ENCODE results near the gene HOXB6. TPM values are rescaled to one million over a fixed set of nuclear protein-coding genes. Genes with fewer than 3 reads are reported as not detected.

HOXB6 gene
- total and polyA plus RNA-seq, 2 donors, result 3.1 to 4.0 TPM

- H3K4me3 ChIP-seq (ENCODE audit: low read depth, low read length), result no peak overlapping the region
- no peak for DNase-seq (ENCODE audit: extremely low spot score)
- H3K4me1 ChIP-seq (ENCODE audit: insufficient read depth), result no peaks in the 10 kb centered on the region
- H3K27ac ChIP-seq (ENCODE audit: low read depth), result peak overlapping the region; percentile 56
- 36% methylated on average over 7 of the region's 7 CpGs for WGBS
- no peaks in the 10 kb centered on the region for H3K36me3 ChIP-seq (ENCODE audit: insufficient read depth)
These were observed 29.7 kb downstream of the HOXB6 start for GRCh38 chr17:48575066-48575582.

- no peaks in the 10 kb centered on the region for H3K36me3 ChIP-seq (ENCODE audit: insufficient read depth)
- no peak overlapping the region for H3K27ac ChIP-seq (ENCODE audit: low read depth)
- no peaks in the 10 kb centered on the region for H3K4me1 ChIP-seq (ENCODE audit: insufficient read depth)
- no peak overlapping the region for H3K4me3 ChIP-seq (ENCODE audit: low read depth, low read length)
- DNase-seq (ENCODE audit: extremely low spot score), result no peak
- WGBS, result 25% methylated on average over 8 of the region's 8 CpGs
These were observed 30.2 kb downstream of the HOXB6 start for GRCh38 chr17:48574505-48575065.

- 82% methylated on average over 1 of the region's 1 CpG for WGBS
- Histone ChIP-seq H3K4me3 (ENCODE audit: low read depth, low read length) (no peak overlapping the region), H3K27ac (ENCODE audit: low read depth) (no peak overlapping the region), H3K36me3 (ENCODE audit: insufficient read depth) (no peaks in the 10 kb centered on the region), H3K4me1 (ENCODE audit: insufficient read depth) (no peaks in the 10 kb centered on the region)
- DNase-seq (ENCODE audit: extremely low spot score), result no peak
These were observed 32.9 kb downstream of the HOXB6 start for GRCh38 chr17:48571826-48572417.

GRCh38 chr17:48571024-48571818, 33.6 kb downstream of the HOXB6 start:
- no peaks in the 10 kb centered on the region for H3K4me1 ChIP-seq (ENCODE audit: insufficient read depth)
- no peak for DNase-seq (ENCODE audit: extremely low spot score)
- no peaks in the 10 kb centered on the region for H3K36me3 ChIP-seq (ENCODE audit: insufficient read depth)
- H3K27ac ChIP-seq (ENCODE audit: low read depth), result no peak overlapping the region
- no peak overlapping the region for H3K4me3 ChIP-seq (ENCODE audit: low read depth, low read length)
- 30% methylated on average over 26 of the region's 26 CpGs for WGBS

GRCh38 chr17:48570325-48571023, 34.3 kb downstream of the HOXB6 start:
- H3K27ac ChIP-seq (ENCODE audit: low read depth), result no peak overlapping the region

GRCh38 chr17:48569674-48570324, 35.0 kb downstream of the HOXB6 start:
- H3K4me3 ChIP-seq (ENCODE audit: low read depth, low read length), result no peak overlapping the region

More at GRCh38 chr17:48570325-48571023, 34.3 kb downstream of the HOXB6 start:
- Histone ChIP-seq H3K4me1 (ENCODE audit: insufficient read depth) (no peaks in the 10 kb centered on the region), H3K36me3 (ENCODE audit: insufficient read depth) (no peaks in the 10 kb centered on the region), H3K4me3 (ENCODE audit: low read depth, low read length) (no peak overlapping the region)
- WGBS, result 22% methylated on average over 19 of the region's 19 CpGs
- DNase-seq (ENCODE audit: extremely low spot score), result no peak

GRCh38 chr17:48569240-48569582, 35.6 kb downstream of the HOXB6 start:
- WGBS, result 27% methylated on average over 3 of the region's 3 CpGs
- no peak for DNase-seq (ENCODE audit: extremely low spot score)
- H3K4me3 ChIP-seq (ENCODE audit: low read depth, low read length), result no peak overlapping the region
- H3K36me3 ChIP-seq (ENCODE audit: insufficient read depth), result no peaks in the 10 kb centered on the region
- no peak overlapping the region for H3K27ac ChIP-seq (ENCODE audit: low read depth)
- H3K4me1 ChIP-seq (ENCODE audit: insufficient read depth), result peaks cover 2% of the 10 kb centered on the region

More at GRCh38 chr17:48569674-48570324, 35.0 kb downstream of the HOXB6 start:
- Histone ChIP-seq H3K27ac (ENCODE audit: low read depth) (no peak overlapping the region), H3K36me3 (ENCODE audit: insufficient read depth) (no peaks in the 10 kb centered on the region), H3K4me1 (ENCODE audit: insufficient read depth) (no peaks in the 10 kb centered on the region)
- DNase-seq (ENCODE audit: extremely low spot score), result no peak
- WGBS, result 30% methylated on average over 6 of the region's 6 CpGs

GRCh38 chr17:48568499-48569239, 36.1 kb downstream of the HOXB6 start:
- Histone ChIP-seq H3K4me1 (ENCODE audit: insufficient read depth) (peaks cover 2% of the 10 kb centered on the region), H3K36me3 (ENCODE audit: insufficient read depth) (no peaks in the 10 kb centered on the region), H3K27ac (ENCODE audit: low read depth) (no peak overlapping the region), H3K4me3 (ENCODE audit: low read depth, low read length) (no peak overlapping the region)
- DNase-seq (ENCODE audit: extremely low spot score), result no peak
- 20% methylated on average over 33 of the region's 33 CpGs for WGBS

- WGBS, result 49% methylated on average over 2 of the region's 2 CpGs
- Histone ChIP-seq H3K27ac (ENCODE audit: low read depth) (no peak overlapping the region), H3K36me3 (ENCODE audit: insufficient read depth) (no peaks in the 10 kb centered on the region), H3K4me1 (ENCODE audit: insufficient read depth) (peaks cover 2% of the 10 kb centered on the region), H3K4me3 (ENCODE audit: low read depth, low read length) (no peak overlapping the region)
- DNase-seq (ENCODE audit: extremely low spot score), result no peak
These were observed 37.0 kb downstream of the HOXB6 start for GRCh38 chr17:48567646-48568354.

GRCh38 chr17:48567209-48567608, 37.6 kb downstream of the HOXB6 start:
- H3K27ac ChIP-seq (ENCODE audit: low read depth), result no peak overlapping the region
- H3K4me1 ChIP-seq (ENCODE audit: insufficient read depth), result peaks cover 2% of the 10 kb centered on the region
- DNase-seq (ENCODE audit: extremely low spot score), result no peak
- WGBS, result 52% methylated on average over 6 of the region's 6 CpGs
- H3K4me3 ChIP-seq (ENCODE audit: low read depth, low read length), result no peak overlapping the region
- no peaks in the 10 kb centered on the region for H3K36me3 ChIP-seq (ENCODE audit: insufficient read depth)

- no peak for DNase-seq (ENCODE audit: extremely low spot score)
- 46% methylated on average over 2 of the region's 2 CpGs for WGBS
- no peak overlapping the region for H3K4me3 ChIP-seq (ENCODE audit: low read depth, low read length)
- no peaks in the 10 kb centered on the region for H3K36me3 ChIP-seq (ENCODE audit: insufficient read depth)
- peaks cover 2% of the 10 kb centered on the region for H3K4me1 ChIP-seq (ENCODE audit: insufficient read depth)
- no peak overlapping the region for H3K27ac ChIP-seq (ENCODE audit: low read depth)
These were observed 38.1 kb downstream of the HOXB6 start for GRCh38 chr17:48566717-48567116.

- no peak for DNase-seq (ENCODE audit: extremely low spot score)
- no peak overlapping the region for H3K4me3 ChIP-seq (ENCODE audit: low read depth, low read length)
- H3K36me3 ChIP-seq (ENCODE audit: insufficient read depth), result no peaks in the 10 kb centered on the region
- H3K4me1 ChIP-seq (ENCODE audit: insufficient read depth), result peaks cover 4% of the 10 kb centered on the region
- no peak overlapping the region for H3K27ac ChIP-seq (ENCODE audit: low read depth)
- 55% methylated on average over 4 of the region's 4 CpGs for WGBS
These were observed 38.7 kb downstream of the HOXB6 start for GRCh38 chr17:48565925-48566710.
